IMR-90 (cell line): ENCODE data around the gene LCP1.

Experiments used
- CHD1 ChIP-seq: IDR thresholded peaks from 2 replicates; pipeline ENCODE4 v1.6.1; 2012; ENCODE audit warnings: low read depth, low read length, improper control_type of control experiment
- FOS ChIP-seq: fragments of 150-350 bp; IDR thresholded peaks from 2 replicates; pipeline ENCODE4 v1.6.1; 2016; ENCODE audit warnings: low read depth, low read length
- NFE2L2 ChIP-seq: fragments of 150-350 bp; IDR thresholded peaks from 2 replicates; pipeline ENCODE4 v1.6.1; 2016; ENCODE audit warnings: low read depth, mild to moderate bottlenecking, low read length
- POLR2A ChIP-seq: IDR thresholded peaks from 2 replicates; pipeline ENCODE4 v1.6.1; 2012; ENCODE audit warnings: mild to moderate bottlenecking, low read depth, low read length
- SMC3 ChIP-seq: fragments of 150-350 bp; IDR thresholded peaks from 2 replicates; pipeline ENCODE4 v1.6.1; 2016; ENCODE audit warnings: low read depth, mild to moderate bottlenecking, antibody characterized with exemption, low read length, moderate library complexity
- TF ChIP-seq, protein P1 (sequence below): conservative IDR thresholded peaks from 2 replicates; pipeline ENCODE4 v1.5.1; 2012; ENCODE audit warnings: mild to moderate bottlenecking, low read depth, low read length, improper control_type of control experiment
- TF ChIP-seq, protein P2 (sequence below): fragments of 150-350 bp; IDR thresholded peaks from 2 replicates; pipeline ENCODE4 v1.6.1; 2016; ENCODE audit warnings: low read depth, mild to moderate bottlenecking, low read length, moderate library complexity, borderline replicate concordance

DNA sequence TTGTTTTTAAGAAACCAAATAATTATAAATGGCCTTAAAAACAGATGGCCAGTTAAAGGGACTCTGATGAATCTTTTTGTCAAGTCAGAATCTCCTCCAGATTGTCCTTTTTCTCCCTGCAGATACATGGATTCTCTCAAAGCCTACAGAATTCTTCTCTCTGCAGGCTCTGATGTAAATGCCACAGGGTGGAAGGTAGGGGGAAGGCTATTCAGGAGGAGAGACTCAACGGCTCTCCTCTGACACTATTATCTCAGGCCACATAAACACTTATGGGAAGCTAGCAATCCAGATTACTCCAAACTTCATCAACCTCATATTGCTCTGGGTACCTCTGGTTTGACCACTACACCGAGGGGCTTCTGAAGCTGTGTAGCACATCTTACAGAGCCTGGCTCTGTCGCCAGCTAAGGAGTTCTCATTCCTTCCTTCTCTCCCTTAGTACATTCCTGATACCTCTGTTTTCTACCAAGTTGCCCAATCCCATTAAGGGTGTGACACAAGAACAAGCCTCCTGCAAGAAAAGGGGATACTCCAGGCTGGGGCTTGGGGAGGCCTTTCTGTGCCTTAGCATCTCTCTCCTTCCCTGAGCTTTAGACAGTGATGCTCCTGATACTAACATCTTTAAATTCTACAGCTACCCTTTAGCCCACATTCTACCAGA lies 14.9 kb downstream of the LCP1 start:
- TF ChIP-seq, protein P1, sequence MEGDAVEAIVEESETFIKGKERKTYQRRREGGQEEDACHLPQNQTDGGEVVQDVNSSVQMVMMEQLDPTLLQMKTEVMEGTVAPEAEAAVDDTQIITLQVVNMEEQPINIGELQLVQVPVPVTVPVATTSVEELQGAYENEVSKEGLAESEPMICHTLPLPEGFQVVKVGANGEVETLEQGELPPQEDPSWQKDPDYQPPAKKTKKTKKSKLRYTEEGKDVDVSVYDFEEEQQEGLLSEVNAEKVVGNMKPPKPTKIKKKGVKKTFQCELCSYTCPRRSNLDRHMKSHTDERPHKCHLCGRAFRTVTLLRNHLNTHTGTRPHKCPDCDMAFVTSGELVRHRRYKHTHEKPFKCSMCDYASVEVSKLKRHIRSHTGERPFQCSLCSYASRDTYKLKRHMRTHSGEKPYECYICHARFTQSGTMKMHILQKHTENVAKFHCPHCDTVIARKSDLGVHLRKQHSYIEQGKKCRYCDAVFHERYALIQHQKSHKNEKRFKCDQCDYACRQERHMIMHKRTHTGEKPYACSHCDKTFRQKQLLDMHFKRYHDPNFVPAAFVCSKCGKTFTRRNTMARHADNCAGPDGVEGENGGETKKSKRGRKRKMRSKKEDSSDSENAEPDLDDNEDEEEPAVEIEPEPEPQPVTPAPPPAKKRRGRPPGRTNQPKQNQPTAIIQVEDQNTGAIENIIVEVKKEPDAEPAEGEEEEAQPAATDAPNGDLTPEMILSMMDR: no peak
- TF ChIP-seq, protein P2, sequence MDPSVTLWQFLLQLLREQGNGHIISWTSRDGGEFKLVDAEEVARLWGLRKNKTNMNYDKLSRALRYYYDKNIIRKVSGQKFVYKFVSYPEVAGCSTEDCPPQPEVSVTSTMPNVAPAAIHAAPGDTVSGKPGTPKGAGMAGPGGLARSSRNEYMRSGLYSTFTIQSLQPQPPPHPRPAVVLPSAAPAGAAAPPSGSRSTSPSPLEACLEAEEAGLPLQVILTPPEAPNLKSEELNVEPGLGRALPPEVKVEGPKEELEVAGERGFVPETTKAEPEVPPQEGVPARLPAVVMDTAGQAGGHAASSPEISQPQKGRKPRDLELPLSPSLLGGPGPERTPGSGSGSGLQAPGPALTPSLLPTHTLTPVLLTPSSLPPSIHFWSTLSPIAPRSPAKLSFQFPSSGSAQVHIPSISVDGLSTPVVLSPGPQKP: no peak
- TF ChIP-seq SMC3: no peak
- no peak for TF ChIP-seq FOS
- TF ChIP-seq NFE2L2: no peak
- no peak for TF ChIP-seq POLR2A
- no peak for TF ChIP-seq CHD1
